Esophagus muscularis mucosa (tissue), 4 donors: ENCODE results near the gene BRIX1.

ENCODE experiments used
- CTCF ChIP-seq, 3 experiments: fragments of 200-600 bp in 2 of 3; fragments of 450-650 bp in 1 of 3; sonication (generic) in 2 of 3; IDR thresholded peaks; one replicate each; pipeline ENCODE4 v1.5.1; 2017 to 2019; ENCODE audit warnings: antibody characterized with exemption in 3 of 3, mild to moderate bottlenecking in 2 of 3, moderate library complexity in 1 of 3
- EP300 ChIP-seq: sonication (generic); formaldehyde crosslinking; IDR thresholded peaks from one replicate; pipeline ENCODE4 v1.6.1; 2017; ENCODE audit warnings: antibody characterized with exemption
- POLR2AphosphoS5 ChIP-seq, 2 donors: sonication (generic); formaldehyde crosslinking; IDR thresholded peaks; one replicate each; pipeline ENCODE4 v1.6.1; 2017; ENCODE audit warnings: antibody characterized with exemption in 2 of 2

GRCh38 chr5:34892414-34892813 lies 23.1 kb upstream of the BRIX1 start:
- TF ChIP-seq POLR2AphosphoS5 (IDR thresholded peaks at IDR 0.05) (no peak), EP300 (no peak), CTCF (IDR thresholded peaks at IDR 0.05) (no peak)
